Dermis microvascular lymphatic vessel endothelial cell (primary cell): Measurements from ENCODE around the gene HOXC10. TPM values are rescaled to one million over a fixed set of nuclear protein-coding genes. Genes with fewer than 3 reads are reported as not detected.

ENCODE experiments used
- DNase-seq, 2 donors: peaks; one replicate each; pipeline versions ENCODE4 v3.0.0 to v3.0.0-alpha.2; 2010; ENCODE audit warnings: low read depth in 2 of 2
- total RNA-seq: library from RNA; depleted of rRNA; stranded (reverse); fragments of >200 nt; gene quantifications from 2 replicates; pipeline ENCODE4 v1.2.1, GENCODE V29; 2014

The HOXC10 gene
- total RNA-seq, 1 donor from 2014 or later = not detected

DNA sequence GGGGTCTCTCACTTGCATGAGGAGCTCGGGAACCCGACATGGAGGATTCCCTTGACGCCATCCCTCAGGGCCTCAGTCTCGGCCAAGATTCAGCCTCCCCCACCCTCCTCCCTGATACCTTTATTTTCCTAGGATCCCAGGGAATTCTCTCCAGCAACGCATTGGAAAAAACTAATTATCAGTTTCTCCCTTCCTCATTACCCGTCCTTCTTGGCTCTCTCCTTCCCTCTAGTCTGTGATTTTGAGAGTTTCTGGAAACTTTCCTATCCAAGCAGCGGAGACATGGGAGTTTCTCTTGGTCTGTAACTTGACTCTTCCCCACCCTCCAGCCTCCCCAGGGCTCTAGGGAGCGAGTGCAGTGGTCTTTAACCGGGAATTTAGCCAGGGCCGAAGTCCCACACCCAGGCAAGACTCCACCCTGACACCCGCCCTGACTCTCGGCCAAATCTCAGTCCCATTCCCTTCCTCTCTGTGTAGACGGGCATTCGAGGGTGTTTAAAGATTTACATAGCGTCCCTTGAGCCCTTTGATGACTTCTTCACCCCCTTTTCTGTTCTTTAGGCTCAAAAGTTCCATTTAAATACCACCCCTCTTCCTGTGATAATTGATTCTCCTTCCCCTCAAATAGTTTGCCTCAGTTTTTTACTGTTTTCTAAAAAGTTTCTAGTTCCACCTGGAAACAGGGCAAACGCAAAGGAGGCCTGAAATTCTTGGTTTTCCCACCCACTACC is 54.6 kb downstream of the HOXC10 start:
- no peak for DNase-seq

Other genes starting within 250 kb of the HOXC10 start
- not detected in 2 replicates for gene CISTR, start 233.2 kb upstream of the HOXC10 start, total RNA-seq
- not detected in 2 replicates for gene HOXC13, start 46.3 kb upstream of the HOXC10 start, total RNA-seq
- gene HOXC12, start 30.2 kb upstream of the HOXC10 start, total RNA-seq = not detected in 2 replicates
- gene HOXC11, start 12.0 kb upstream of the HOXC10 start, total RNA-seq = not detected in 2 replicates
- not detected in 2 replicates for gene HOTAIR, start 10.2 kb upstream of the HOXC10 start, total RNA-seq
- 0.13 and 1.3 TPM in 2 replicates for gene HOXC9, start 15.0 kb downstream of the HOXC10 start, total RNA-seq
- not detected in 2 replicates for gene HOXC8, start 23.8 kb downstream of the HOXC10 start, total RNA-seq
- 0.13 TPM in 1 of 2 replicates, not detected in the other for gene HOXC6, start 43.3 kb downstream of the HOXC10 start, total RNA-seq
- not detected in 2 replicates for gene HOXC5, start 47.9 kb downstream of the HOXC10 start, total RNA-seq
- not detected in 2 replicates for gene HOXC4, start 68.7 kb downstream of the HOXC10 start, total RNA-seq
- 16.2 and 17.5 TPM in 2 replicates for gene SMUG1, start 203.8 kb downstream of the HOXC10 start, total RNA-seq